Tibial nerve (tissue), 4 donors: ENCODE data around the gene RCAN2. TPM values are rescaled to one million over a fixed set of nuclear protein-coding genes. Genes with fewer than 3 reads are reported as not detected.
A peak's percentile ranks its signal among the peaks of the same experiment; 100 is the strongest.

Experiments
- DNase-seq, 2 donors: peaks; one replicate each; pipeline ENCODE4 v3.0.0-alpha.2; 2019; ENCODE audit warnings: low spot score in 2 of 2
- H3K27ac ChIP-seq, 4 donors: fragments of 200-600 bp; sonication (generic) in 3 of 4; one replicate each; pipeline ENCODE4 v1.5.1; 2017 to 2019; ENCODE audit warnings: mild to moderate bottlenecking in 1 of 4
- H3K27me3 ChIP-seq, 2 donors: fragments of 200-600 bp; sonication (generic) in 1 of 2; one replicate each; pipeline versions ENCODE4 v1.5.1 to v1.6.0; 2017 to 2019
- H3K36me3 ChIP-seq, 3 donors: fragments of 200-600 bp; sonication (generic); one replicate each; pipeline ENCODE4 v1.5.1; 2018 to 2019
- H3K4me1 ChIP-seq, 4 donors: fragments of 200-600 bp; sonication (generic) in 3 of 4; one replicate each; pipeline ENCODE4 v1.5.1; 2017 to 2019
- H3K4me3 ChIP-seq, 4 donors: fragments of 200-600 bp; sonication (generic) in 3 of 4; one replicate each; pipeline ENCODE4 v1.5.1; 2017 to 2019; ENCODE audit warnings: mild to moderate bottlenecking in 1 of 4, moderate library complexity in 1 of 4
- H3K9me3 ChIP-seq, 4 donors: fragments of 200-600 bp; sonication (generic) in 3 of 4; one replicate each; pipeline ENCODE4 v1.5.1; 2017 to 2019
- CTCF ChIP-seq, 5 experiments: fragments of 200-600 bp in 3 of 5; fragments of 450-650 bp in 2 of 5; sonication (generic) in 3 of 5; IDR thresholded peaks; one replicate each; pipeline ENCODE4 v1.5.1; 2016 to 2019; ENCODE audit warnings: antibody characterized with exemption in 5 of 5, mild to moderate bottlenecking in 3 of 5, moderate library complexity in 2 of 5
- EP300 ChIP-seq, 2 donors: sonication (generic); formaldehyde crosslinking; IDR thresholded peaks; one replicate each; pipeline ENCODE4 v1.6.1; 2017; ENCODE audit warnings: antibody characterized with exemption in 2 of 2, mild to moderate bottlenecking in 1 of 2
- POLR2A ChIP-seq, 2 donors: fragments of 450-650 bp; IDR thresholded peaks; one replicate each; pipeline ENCODE4 v1.6.1; 2017; ENCODE audit warnings: antibody characterized with exemption in 2 of 2, mild to moderate bottlenecking in 2 of 2, moderate library complexity in 2 of 2
- WGBS, 2 donors: methylation state at CpG; one replicate each; pipeline ENCODE4 v1.1.5; 2018; 5-methylcytosine and 5-hydroxymethylcytosine counted together
- total RNA-seq, 4 donors: library from RNA; depleted of rRNA; stranded (reverse); fragments of >200 nt; gene quantifications; one replicate each; pipeline ENCODE4 v1.1.0, GENCODE V29; 2016

The RCAN2 gene
- total RNA-seq, 4 donors from 2014 or later, result 6.6 to 19.4 (median 15.0) TPM

DNA sequence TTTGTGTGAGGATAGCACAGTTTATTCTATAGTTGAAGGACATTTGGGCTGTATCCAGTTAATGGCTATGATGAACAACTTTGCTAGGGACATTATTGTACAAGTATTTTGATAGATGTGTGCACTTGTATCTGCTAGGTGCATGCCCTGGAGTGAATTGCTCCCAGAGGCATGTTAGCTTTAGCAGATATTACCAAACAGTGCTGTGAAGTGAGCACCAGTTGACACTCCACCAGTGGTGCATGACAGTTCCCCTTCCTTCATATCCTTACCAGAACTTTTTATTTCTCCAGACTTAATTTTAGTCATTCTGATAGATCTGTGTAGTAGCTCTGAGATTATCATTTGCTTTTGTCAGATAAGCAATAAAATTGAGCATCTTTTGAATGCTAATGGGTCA is 271.6 kb downstream of the RCAN2 start:
- TF ChIP-seq POLR2A (IDR thresholded peaks at IDR 0.05) (no peak), EP300 (IDR thresholded peaks at IDR 0.05) (no peak), CTCF (IDR thresholded peaks at IDR 0.05) (no peak)
- H3K27me3 ChIP-seq, result no peaks in the 10 kb centered on the region
- no peak overlapping the region for H3K4me3 ChIP-seq
- H3K36me3 ChIP-seq, result no peaks in the 10 kb centered on the region
- H3K9me3 ChIP-seq, result no peaks in the 10 kb centered on the region
- peaks cover 0 to 23% (median 7%) of the 10 kb centered on the region in 4 donors for H3K4me1 ChIP-seq
- H3K27ac ChIP-seq, result no peak overlapping the region
- no peak for DNase-seq

DNA sequence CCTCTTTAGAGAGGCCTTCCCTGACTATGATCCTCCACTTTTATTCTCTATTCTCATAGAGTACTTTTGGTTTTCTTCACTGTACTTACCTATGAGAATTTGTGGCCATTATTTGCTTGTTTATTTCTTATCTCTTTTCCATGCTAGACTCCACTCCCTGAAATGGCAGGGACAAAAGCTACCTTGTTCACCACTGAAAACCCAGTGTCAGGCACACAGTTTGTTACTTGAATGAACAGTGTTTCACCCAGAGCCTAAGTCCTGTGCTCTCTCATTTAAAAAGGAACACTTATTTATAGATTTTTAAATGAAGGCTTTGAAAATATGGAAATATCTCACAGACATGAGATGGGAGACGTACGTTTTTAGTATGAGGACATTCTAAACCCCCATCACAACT is 272.8 kb downstream of the RCAN2 start:
- Histone ChIP-seq H3K9me3 (no peaks in the 10 kb centered on the region), H3K4me3 (no peak overlapping the region), H3K27ac (peak overlapping the region in 3 of 4 donors; percentile 37 to 78 (median 56)), H3K4me1 (peaks cover 0 to 23% (median 7%) of the 10 kb centered on the region in 4 donors), H3K27me3 (no peaks in the 10 kb centered on the region), H3K36me3 (no peaks in the 10 kb centered on the region)
- WGBS, 2 donors, result 64 to 73% methylated on average over 2 of the region's 2 CpGs
- TF ChIP-seq POLR2A (IDR thresholded peaks at IDR 0.05), result no peak
- TF ChIP-seq CTCF (IDR thresholded peaks at IDR 0.05), result no peak
- TF ChIP-seq EP300 (IDR thresholded peaks at IDR 0.05), result no peak
- DNase-seq, result no peak

GRCh38 chr6:46217671-46218131 is 273.5 kb downstream of the RCAN2 start:
- H3K27ac ChIP-seq, result peak overlapping the region; percentile 5 to 78 (median 63)
- no peak overlapping the region for H3K4me3 ChIP-seq
- no peaks in the 10 kb centered on the region for H3K36me3 ChIP-seq
- peak in 1 of 2 donors; percentile 54 for DNase-seq
- peaks cover 0 to 23% (median 7%) of the 10 kb centered on the region in 4 donors for H3K4me1 ChIP-seq
- 61 to 75% methylated on average over 5 of the region's 5 CpGs for WGBS, 2 donors
- TF ChIP-seq POLR2A (IDR thresholded peaks at IDR 0.05) (no peak), EP300 (IDR thresholded peaks at IDR 0.05) (peak; percentile 78 to 94)
- no peaks in the 10 kb centered on the region for H3K27me3 ChIP-seq
- H3K9me3 ChIP-seq, result no peaks in the 10 kb centered on the region

DNA sequence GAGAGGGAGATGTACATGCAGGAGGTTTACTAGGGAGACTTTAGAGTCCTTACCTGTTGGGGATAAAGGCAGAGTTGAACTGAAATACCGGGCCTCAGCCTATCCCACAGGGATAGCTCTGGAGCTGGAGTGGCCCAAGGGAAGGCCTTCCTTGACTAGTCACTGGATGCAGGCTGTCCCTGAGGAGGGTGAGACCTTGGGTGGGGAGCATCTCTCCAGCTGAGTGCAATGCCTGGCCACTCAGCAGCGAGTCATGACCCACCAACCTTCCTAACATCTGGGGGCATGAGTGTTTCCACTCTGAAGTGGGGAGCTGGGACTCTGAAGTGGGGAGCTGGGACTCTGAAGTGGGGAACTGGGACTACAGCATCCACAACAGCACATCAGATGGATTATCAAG is 274.4 kb downstream of the RCAN2 start:
- Histone ChIP-seq H3K4me1 (peaks cover 0 to 23% (median 7%) of the 10 kb centered on the region in 4 donors), H3K36me3 (no peaks in the 10 kb centered on the region), H3K9me3 (no peaks in the 10 kb centered on the region), H3K4me3 (no peak overlapping the region), H3K27me3 (no peaks in the 10 kb centered on the region), H3K27ac (peak overlapping the region in 1 of 4 donors; percentile 67)
- DNase-seq, result no peak
- WGBS, 2 donors, result 75 to 93% methylated on average over 2 of the region's 2 CpGs
- TF ChIP-seq EP300 (IDR thresholded peaks at IDR 0.05) (no peak), POLR2A (IDR thresholded peaks at IDR 0.05) (no peak), CTCF (IDR thresholded peaks at IDR 0.05) (no peak)

GRCh38 chr6:46215777-46216176 is 275.5 kb downstream of the RCAN2 start:
- no peak overlapping the region for H3K27ac ChIP-seq
- no peaks in the 10 kb centered on the region for H3K9me3 ChIP-seq
- DNase-seq, result no peak
- no peaks in the 10 kb centered on the region for H3K27me3 ChIP-seq
- no peak for TF ChIP-seq CTCF (IDR thresholded peaks at IDR 0.05)
- TF ChIP-seq EP300 (IDR thresholded peaks at IDR 0.05), result no peak
- no peaks in the 10 kb centered on the region for H3K36me3 ChIP-seq
- H3K4me1 ChIP-seq, result peaks cover 0 to 23% (median 7%) of the 10 kb centered on the region in 4 donors
- 77 to 79% methylated on average over 4 of the region's 4 CpGs for WGBS, 2 donors
- no peak overlapping the region for H3K4me3 ChIP-seq

- DNase-seq, result no peak
- TF ChIP-seq CTCF (IDR thresholded peaks at IDR 0.05), result no peak
- TF ChIP-seq EP300 (IDR thresholded peaks at IDR 0.05), result no peak
- TF ChIP-seq POLR2A (IDR thresholded peaks at IDR 0.05), result no peak
- WGBS, 2 donors, result 72 to 80% methylated on average over 6 of the region's 6 CpGs
- Histone ChIP-seq H3K4me3 (no peak overlapping the region), H3K27me3 (no peaks in the 10 kb centered on the region), H3K36me3 (no peaks in the 10 kb centered on the region), H3K27ac (no peak overlapping the region), H3K4me1 (peaks cover 0 to 23% (median 5%) of the 10 kb centered on the region in 4 donors), H3K9me3 (no peaks in the 10 kb centered on the region)
Observed at GRCh38 chr6:46215213-46215612, 276.0 kb downstream of the RCAN2 start.
